Right atrium auricular region (tissue), 2 donors: ENCODE measurements around the gene IFIT1B. TPM values are rescaled to one million over a fixed set of nuclear protein-coding genes. Genes with fewer than 3 reads are reported as not detected.
"Not testable (repeated sequence)": the region's sequence is repeated elsewhere in the genome, so short reads cannot be mapped to it uniquely, and the experiment has no call there.

Source experiments
- DNase-seq: peaks from one replicate; pipeline ENCODE4 v3.0.0-alpha.2; 2019; ENCODE audit warnings: low spot score
- H3K27ac ChIP-seq, 2 donors: fragments of 200-600 bp; sonication (generic); 1 replicate in 1 of 2; 2 replicates in 1 of 2; pipeline ENCODE4 v1.5.1; 2016 to 2019
- H3K27me3 ChIP-seq, 2 donors: fragments of 200-600 bp; sonication (generic); one replicate each; pipeline versions ENCODE4 v1.5.1 to v1.6.0; 2017 to 2019
- H3K36me3 ChIP-seq: fragments of 200-600 bp; sonication (generic); one replicate; pipeline ENCODE4 v1.5.1; 2016
- H3K4me1 ChIP-seq, 2 donors: fragments of 200-600 bp; sonication (generic); one replicate each; pipeline versions ENCODE4 v1.5.1 to v1.6.0; 2017 to 2019
- H3K4me3 ChIP-seq, 2 donors: fragments of 200-600 bp; sonication (generic); 1 replicate in 1 of 2; 2 replicates in 1 of 2; pipeline ENCODE4 v1.5.1; 2017 to 2019; ENCODE audit warnings: mild to moderate bottlenecking in 1 of 2, moderate library complexity in 1 of 2
- H3K9me3 ChIP-seq, 2 donors: fragments of 200-600 bp; sonication (generic); one replicate each; pipeline ENCODE4 v1.5.1; 2019
- CTCF ChIP-seq, 2 donors: fragments of 200-600 bp; sonication (generic); IDR thresholded peaks; one replicate each; pipeline ENCODE4 v1.5.1; 2019; ENCODE audit warnings: antibody characterized with exemption in 2 of 2
- total RNA-seq, 2 donors: library from RNA; depleted of rRNA; stranded (reverse); fragments of >200 nt; gene quantifications; one replicate each; pipeline ENCODE4 v1.1.0, GENCODE V29; 2016

IFIT1B gene
- total RNA-seq, 2 donors from 2014 or later: 0.24 TPM; not detected in 1

- Histone ChIP-seq H3K4me3 (no peak overlapping the region), H3K36me3 (peaks cover 23% of the 10 kb centered on the region), H3K27me3 (no peaks in the 10 kb centered on the region), H3K9me3 (no peaks in the 10 kb centered on the region), H3K4me1 (peaks cover 0 to 10% of the 10 kb centered on the region in 2 donors), H3K27ac (no peak overlapping the region)
- TF ChIP-seq CTCF (IDR thresholded peaks at IDR 0.05): no peak
- DNase-seq: no peak
These were observed 22.1 kb downstream of the IFIT1B start for GRCh38 chr10:89399956-89400355.

- Histone ChIP-seq H3K27ac (no peak overlapping the region), H3K4me1 (peaks cover 0 to 2% of the 10 kb centered on the region in 2 donors)
- no peak for TF ChIP-seq CTCF (IDR thresholded peaks at IDR 0.05)
These were observed 25.2 kb downstream of the IFIT1B start for GRCh38 chr10:89403043-89403442.

GRCh38 chr10:89404104-89405047, 26.5 kb downstream of the IFIT1B start:
- Histone ChIP-seq H3K36me3 (peaks cover 23% of the 10 kb centered on the region), H3K27ac (no peak overlapping the region), H3K4me1 (no peaks in the 10 kb centered on the region), H3K4me3 (no peak overlapping the region), H3K9me3 (no peaks in the 10 kb centered on the region), H3K27me3 (no peaks in the 10 kb centered on the region)
- no peak for TF ChIP-seq CTCF (IDR thresholded peaks at IDR 0.05)
- no peak for DNase-seq

More at GRCh38 chr10:89403043-89403442, 25.2 kb downstream of the IFIT1B start:
- H3K4me3 ChIP-seq: no peak overlapping the region
- peaks cover 23% of the 10 kb centered on the region for H3K36me3 ChIP-seq
- no peaks in the 10 kb centered on the region for H3K27me3 ChIP-seq
- no peaks in the 10 kb centered on the region for H3K9me3 ChIP-seq
- no peak for DNase-seq

- not testable (repeated sequence) for H3K4me3 ChIP-seq, DNase-seq, H3K27me3 ChIP-seq
These were observed 28.3 kb downstream of the IFIT1B start for GRCh38 chr10:89406178-89406577.

GRCh38 chr10:89407792-89408191, 29.9 kb downstream of the IFIT1B start:
- not testable (repeated sequence) for H3K27ac ChIP-seq, H3K27me3 ChIP-seq, H3K4me1 ChIP-seq, H3K4me3 ChIP-seq, DNase-seq, H3K9me3 ChIP-seq
- peaks cover 15% of the 10 kb centered on the region for H3K36me3 ChIP-seq

More at GRCh38 chr10:89406178-89406577, 28.3 kb downstream of the IFIT1B start:
- H3K4me1 ChIP-seq, H3K9me3 ChIP-seq, H3K27ac ChIP-seq: not testable (repeated sequence)
- peaks cover 23% of the 10 kb centered on the region for H3K36me3 ChIP-seq

- H3K27ac ChIP-seq, DNase-seq, H3K27me3 ChIP-seq, H3K36me3 ChIP-seq, H3K4me1 ChIP-seq, H3K9me3 ChIP-seq, H3K4me3 ChIP-seq: not testable (repeated sequence)
These were observed 31.4 kb downstream of the IFIT1B start for GRCh38 chr10:89409282-89409681.

- H3K36me3 ChIP-seq, H3K27ac ChIP-seq, H3K4me3 ChIP-seq, H3K27me3 ChIP-seq, H3K9me3 ChIP-seq, H3K4me1 ChIP-seq, DNase-seq: not testable (repeated sequence)
These were observed 32.7 kb downstream of the IFIT1B start for GRCh38 chr10:89410551-89410950.

GRCh38 chr10:89411135-89411534, 33.3 kb downstream of the IFIT1B start:
- DNase-seq, H3K4me3 ChIP-seq, H3K27ac ChIP-seq, H3K4me1 ChIP-seq, H3K9me3 ChIP-seq, H3K27me3 ChIP-seq, H3K36me3 ChIP-seq: not testable (repeated sequence)

- not testable (repeated sequence) for H3K27me3 ChIP-seq, DNase-seq, H3K4me3 ChIP-seq, H3K36me3 ChIP-seq, H3K9me3 ChIP-seq, H3K27ac ChIP-seq
- peaks cover 0 to 19% of the 10 kb centered on the region in 2 donors for H3K4me1 ChIP-seq
These were observed 34.4 kb downstream of the IFIT1B start for GRCh38 chr10:89412276-89412675.
